Kidney (tissue), 14 donors: Measurements from ENCODE around the gene RIOX2. TPM values are rescaled to one million over a fixed set of nuclear protein-coding genes. Genes with fewer than 3 reads are reported as not detected.

Experiments used
- DNase-seq, 5 donors: peaks; one replicate each; pipeline ENCODE4 v3.0.0-alpha.2; 2013 to 2020
- FAIRE-seq: peaks from 2 replicates; lab custom pipeline; 2012; peaks lifted over from hg19 to GRCh38; lab: Jason Lieb, UNC
- H3K27ac ChIP-seq, 2 donors: one replicate each; pipeline ENCODE4 v1.7.0; 2013; ENCODE audit warnings: low read depth in 2 of 2, low read length in 2 of 2, inconsistent platforms in 1 of 2
- H3K27me3 ChIP-seq: one replicate; pipeline ENCODE4 v1.7.1; 2013; ENCODE audit warnings: low read length, inconsistent platforms; ENCODE audit not compliant: control insufficient read depth, insufficient read depth
- H3K36me3 ChIP-seq, 3 donors: one replicate each; pipeline versions ENCODE4 v1.7.0 to v1.7.1; 2013; ENCODE audit warnings: low read length in 3 of 3, control low read depth in 1 of 3, inconsistent platforms in 1 of 3; ENCODE audit not compliant: insufficient read depth in 3 of 3, control insufficient read depth in 2 of 3
- H3K4me1 ChIP-seq, 3 donors: one replicate each; pipeline versions ENCODE4 v1.7.0 to v1.7.1; 2013; ENCODE audit warnings: low read length in 3 of 3, inconsistent platforms in 1 of 3, low read depth in 1 of 3; ENCODE audit not compliant: control insufficient read depth in 2 of 3, insufficient read depth in 2 of 3
- H3K4me3 ChIP-seq, 3 donors: one replicate each; pipeline versions ENCODE4 v1.7.0 to v1.8.1; 2013; ENCODE audit warnings: low read length in 3 of 3, control low read depth in 1 of 3, inconsistent platforms in 1 of 3
- H3K9ac ChIP-seq, 3 donors: one replicate each; pipeline versions ENCODE4 v1.7.0 to v1.7.1; 2013; ENCODE audit warnings: low read length in 3 of 3, control low read depth in 1 of 3, inconsistent platforms in 1 of 3
- H3K9me3 ChIP-seq, 3 donors: one replicate each; pipeline versions ENCODE4 v1.7.0 to v1.7.1; 2013; ENCODE audit warnings: low read length in 3 of 3, control low read depth in 1 of 3, inconsistent platforms in 1 of 3; ENCODE audit not compliant: control insufficient read depth in 2 of 3, insufficient read depth in 1 of 3
- intact Hi-C: fragments of 100-400 bp; cut with DNase I; formaldehyde crosslinking; loops from one replicate; pipeline ENCODE4 v1.11.1; 2022
- polyA plus RNA-seq: library from polyadenylated mRNA; stranded (reverse); fragments of 350-450 nt; fragmentation: Illumina TruSeq; extraction: RNeasy Lipid Tissue Mini Kit (QIAGEN cat#74804); gene quantifications from one replicate; pipeline ENCODE4 v1.2.3, GENCODE V29; 2014; ENCODE audit warnings: low read depth, low replicate concordance; ENCODE audit not compliant: insufficient read depth
- total RNA-seq: library from RNA; stranded (reverse); fragmentation: NEBNext Ultra II Directional; extraction: Animal tissue kit (Norgen Biotek cat#: 25700); gene quantifications from one replicate; pipeline ENCODE4 v1.2.1, GENCODE V29; 2021
- TF ChIP-seq, protein P1 (sequence below): IDR thresholded peaks from 3 replicates; pipeline ENCODE4 v1.5.1; 2012; ENCODE audit warnings: mild to moderate bottlenecking, moderate library complexity, borderline replicate concordance; ENCODE audit not compliant: insufficient read depth; ENCODE audit errors: extremely low read depth
- donor health status: control.
- donor health status: control.
- donor health status: control.
- donor health status: control.
- donor health status: control.
- donor health status: DM: yes; HTN: yes; CAD: no.
- donor health status: Normal renal cell carcinoma (clear cell type).

RIOX2 gene
- total and polyA plus RNA-seq, 2 donors from 2014 or later = 19.8 to 26.7 TPM

DNA sequence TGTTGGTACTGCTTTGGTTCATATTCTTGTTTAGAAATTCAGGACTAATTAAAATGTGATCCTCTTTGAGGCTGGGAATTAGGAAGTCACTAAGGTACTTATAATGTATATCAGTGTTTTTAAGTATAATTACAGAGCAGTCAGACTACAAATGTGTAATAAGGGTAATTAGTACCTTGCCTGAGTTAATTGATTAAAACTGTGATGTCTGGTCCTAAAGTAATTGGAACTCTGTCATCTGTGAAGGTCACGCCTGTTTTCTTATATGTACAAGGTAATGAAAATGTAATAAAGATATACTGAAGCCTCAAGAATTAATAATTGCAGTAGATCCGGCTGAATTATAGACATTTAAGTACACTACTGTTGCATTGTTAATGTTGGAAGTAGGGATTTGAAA is 32.8 kb downstream of the RIOX2 start:
- no peaks in the 10 kb centered on the region for H3K27me3 ChIP-seq
- H3K4me1 ChIP-seq = no peaks in the 10 kb centered on the region
- H3K9me3 ChIP-seq = no peaks in the 10 kb centered on the region
- no peak overlapping the region for H3K9ac ChIP-seq
- no peak overlapping the region for H3K4me3 ChIP-seq
- intact Hi-C loops = no loop called here
- DNase-seq = no peak
- peak overlapping the region in 1 of 2 donors; percentile 20 for H3K27ac ChIP-seq
- peaks cover 0 to 12% (median 4%) of the 10 kb centered on the region in 3 donors for H3K36me3 ChIP-seq
- no peak for FAIRE-seq
- TF ChIP-seq, protein P1, sequence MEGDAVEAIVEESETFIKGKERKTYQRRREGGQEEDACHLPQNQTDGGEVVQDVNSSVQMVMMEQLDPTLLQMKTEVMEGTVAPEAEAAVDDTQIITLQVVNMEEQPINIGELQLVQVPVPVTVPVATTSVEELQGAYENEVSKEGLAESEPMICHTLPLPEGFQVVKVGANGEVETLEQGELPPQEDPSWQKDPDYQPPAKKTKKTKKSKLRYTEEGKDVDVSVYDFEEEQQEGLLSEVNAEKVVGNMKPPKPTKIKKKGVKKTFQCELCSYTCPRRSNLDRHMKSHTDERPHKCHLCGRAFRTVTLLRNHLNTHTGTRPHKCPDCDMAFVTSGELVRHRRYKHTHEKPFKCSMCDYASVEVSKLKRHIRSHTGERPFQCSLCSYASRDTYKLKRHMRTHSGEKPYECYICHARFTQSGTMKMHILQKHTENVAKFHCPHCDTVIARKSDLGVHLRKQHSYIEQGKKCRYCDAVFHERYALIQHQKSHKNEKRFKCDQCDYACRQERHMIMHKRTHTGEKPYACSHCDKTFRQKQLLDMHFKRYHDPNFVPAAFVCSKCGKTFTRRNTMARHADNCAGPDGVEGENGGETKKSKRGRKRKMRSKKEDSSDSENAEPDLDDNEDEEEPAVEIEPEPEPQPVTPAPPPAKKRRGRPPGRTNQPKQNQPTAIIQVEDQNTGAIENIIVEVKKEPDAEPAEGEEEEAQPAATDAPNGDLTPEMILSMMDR = no peak

DNA sequence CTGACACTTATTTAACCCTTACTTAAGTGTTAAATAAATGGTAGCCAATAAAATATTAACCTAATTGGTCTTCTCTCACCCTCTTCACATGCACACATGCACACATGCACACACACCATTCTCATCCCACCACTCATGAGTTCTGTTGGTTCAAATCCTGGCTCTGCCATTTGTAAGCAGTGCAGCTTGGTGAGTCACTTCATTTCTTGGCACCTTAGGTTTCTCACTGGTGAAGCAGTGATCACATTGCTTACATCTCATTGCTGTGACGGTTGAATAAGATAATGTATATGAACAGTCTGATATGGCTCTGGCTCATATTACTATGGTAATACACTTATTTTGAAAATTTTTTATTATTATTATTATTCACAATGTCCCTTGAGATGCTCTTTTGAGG is 33.8 kb downstream of the RIOX2 start:
- H3K27me3 ChIP-seq = no peaks in the 10 kb centered on the region
- H3K27ac ChIP-seq = no peak overlapping the region
- H3K4me1 ChIP-seq = no peaks in the 10 kb centered on the region
- no peak overlapping the region for H3K9ac ChIP-seq
- H3K4me3 ChIP-seq = no peak overlapping the region
- FAIRE-seq (no peak), DNase-seq (no peak)
- intact Hi-C loops = no loop called here
- H3K36me3 ChIP-seq = peaks cover 3 to 5% (median 4%) of the 10 kb centered on the region in 3 donors
- TF ChIP-seq, protein P1 = no peak
- no peaks in the 10 kb centered on the region for H3K9me3 ChIP-seq

DNA sequence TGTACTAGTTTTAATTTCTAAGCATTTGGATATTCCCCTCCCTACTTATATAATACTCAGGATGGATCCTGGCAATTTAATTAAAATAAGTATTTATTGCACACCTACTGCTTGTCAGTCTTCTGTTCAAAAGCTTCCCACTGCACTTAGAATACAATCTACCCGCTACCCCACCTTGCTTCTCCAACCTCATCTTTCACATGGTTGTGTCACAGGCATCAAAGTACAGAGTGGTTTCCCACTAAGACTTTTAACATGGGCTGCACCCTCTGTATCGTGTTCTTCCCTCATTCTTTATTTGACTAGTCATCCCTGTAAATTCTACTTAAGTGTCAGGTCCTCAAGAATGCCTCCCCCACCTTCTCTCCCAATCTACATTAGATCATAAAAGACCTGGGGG is 35.0 kb downstream of the RIOX2 start:
- Histone ChIP-seq H3K9ac (no peak overlapping the region), H3K4me1 (no peaks in the 10 kb centered on the region), H3K4me3 (no peak overlapping the region), H3K9me3 (no peaks in the 10 kb centered on the region), H3K36me3 (peaks cover 0 to 4% (median 3%) of the 10 kb centered on the region in 3 donors), H3K27ac (no peak overlapping the region), H3K27me3 (no peaks in the 10 kb centered on the region)
- intact Hi-C loops = no loop called here
- TF ChIP-seq, protein P1 = no peak
- DNase-seq = peak in 1 of 5 donors; percentile 18
- no peak for FAIRE-seq

DNA sequence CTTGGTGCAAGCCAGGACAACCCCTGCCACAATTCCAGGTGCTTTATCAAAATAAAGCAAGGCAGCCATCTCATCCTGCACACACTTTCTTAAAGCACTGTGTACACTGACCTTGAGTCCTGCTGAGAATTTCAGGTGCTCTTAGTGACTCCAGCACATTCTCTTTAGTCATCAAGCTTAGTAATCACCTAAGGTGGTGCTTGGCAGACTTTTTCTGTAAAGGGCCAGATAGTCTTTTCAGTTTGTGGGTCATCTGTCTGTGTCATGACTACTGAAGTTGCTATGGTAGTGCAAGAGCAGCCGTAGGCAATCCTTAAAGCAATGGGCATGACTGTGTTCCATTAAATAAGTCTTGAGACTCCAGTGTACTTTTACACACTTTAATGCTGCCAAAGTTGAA is 36.4 kb downstream of the RIOX2 start:
- Histone ChIP-seq H3K9ac (no peak overlapping the region), H3K36me3 (peaks cover 0 to 4% (median 3%) of the 10 kb centered on the region in 3 donors), H3K27me3 (no peaks in the 10 kb centered on the region), H3K4me3 (no peak overlapping the region), H3K4me1 (no peaks in the 10 kb centered on the region), H3K27ac (peak overlapping the region in 1 of 2 donors; percentile 3), H3K9me3 (no peaks in the 10 kb centered on the region)
- intact Hi-C loops = no loop called here
- no peak for DNase-seq
- no peak for FAIRE-seq
- TF ChIP-seq, protein P1 = no peak
